Muscle layer of duodenum (tissue), 2 donors: ENCODE data around the gene GPRIN2.

Experiments used
- H3K27ac ChIP-seq: one replicate; pipeline ENCODE4 v1.7.0; 2013; ENCODE audit warnings: mild to moderate bottlenecking, low read length
- H3K27me3 ChIP-seq: one replicate; pipeline ENCODE4 v1.7.0; 2013; ENCODE audit warnings: low read depth, mild to moderate bottlenecking, control low read depth, low read length
- H3K36me3 ChIP-seq, 2 donors: one replicate each; pipeline ENCODE4 v1.7.0; 2013; ENCODE audit warnings: low read length in 2 of 2, control low read depth in 1 of 2, mild to moderate bottlenecking in 1 of 2; ENCODE audit not compliant: insufficient read depth in 2 of 2, control insufficient read depth in 1 of 2
- H3K4me1 ChIP-seq, 2 donors: one replicate each; pipeline ENCODE4 v1.7.0; 2013; ENCODE audit warnings: low read length in 2 of 2, mild to moderate bottlenecking in 2 of 2, control low read depth in 1 of 2, moderate library complexity in 1 of 2; ENCODE audit not compliant: insufficient read depth in 2 of 2, control insufficient read depth in 1 of 2
- H3K4me3 ChIP-seq, 2 donors: one replicate each; pipeline ENCODE4 v1.7.0; 2013; ENCODE audit warnings: low read length in 2 of 2, low read depth in 1 of 2, mild to moderate bottlenecking in 1 of 2
- H3K9me3 ChIP-seq, 2 donors: one replicate each; pipeline ENCODE4 v1.7.0; 2013; ENCODE audit warnings: low read length in 2 of 2, control low read depth in 1 of 2, mild to moderate bottlenecking in 1 of 2; ENCODE audit not compliant: control insufficient read depth in 1 of 2
- donor health status: healthy.

Gene GPRIN2

GRCh38 chr10:46546591-46547540 lies 9.6 kb downstream of the GPRIN2 start:
- Histone ChIP-seq H3K36me3 (no peaks in the 10 kb centered on the region), H3K27ac (no peak overlapping the region), H3K27me3 (no peaks in the 10 kb centered on the region), H3K9me3 (no peaks in the 10 kb centered on the region), H3K4me3 (no peak overlapping the region), H3K4me1 (no peaks in the 10 kb centered on the region)

- Histone ChIP-seq H3K4me3 (no peak overlapping the region), H3K27ac (no peak overlapping the region), H3K27me3 (no peaks in the 10 kb centered on the region), H3K36me3 (no peaks in the 10 kb centered on the region), H3K4me1 (peaks cover 0 to under 1% of the 10 kb centered on the region in 2 donors), H3K9me3 (no peaks in the 10 kb centered on the region)
These were observed 10.4 kb downstream of the GPRIN2 start for GRCh38 chr10:46545861-46546590.

GRCh38 chr10:46544989-46545791 lies 11.3 kb downstream of the GPRIN2 start:
- no peak overlapping the region for H3K4me3 ChIP-seq
- H3K36me3 ChIP-seq = no peaks in the 10 kb centered on the region
- H3K4me1 ChIP-seq = peaks cover 4% of the 10 kb centered on the region in 2 donors
- no peaks in the 10 kb centered on the region for H3K9me3 ChIP-seq
- H3K27ac ChIP-seq = no peak overlapping the region
- H3K27me3 ChIP-seq = peaks cover 7% of the 10 kb centered on the region

GRCh38 chr10:46543466-46544377 lies 12.7 kb downstream of the GPRIN2 start:
- Histone ChIP-seq H3K27ac (no peak overlapping the region), H3K27me3 (peaks cover 8% of the 10 kb centered on the region), H3K36me3 (no peaks in the 10 kb centered on the region), H3K4me3 (no peak overlapping the region), H3K4me1 (peaks cover 7 to 8% of the 10 kb centered on the region in 2 donors), H3K9me3 (no peaks in the 10 kb centered on the region)

GRCh38 chr10:46542567-46543465 lies 13.6 kb downstream of the GPRIN2 start:
- H3K4me1 ChIP-seq = peaks cover 8 to 9% of the 10 kb centered on the region in 2 donors
- no peak overlapping the region for H3K4me3 ChIP-seq
- no peaks in the 10 kb centered on the region for H3K9me3 ChIP-seq
- H3K27ac ChIP-seq = no peak overlapping the region
- no peaks in the 10 kb centered on the region for H3K36me3 ChIP-seq
- peaks cover 8% of the 10 kb centered on the region for H3K27me3 ChIP-seq

- Histone ChIP-seq H3K27ac (no peak overlapping the region), H3K4me3 (no peak overlapping the region), H3K36me3 (no peaks in the 10 kb centered on the region), H3K27me3 (peaks cover 8% of the 10 kb centered on the region), H3K9me3 (no peaks in the 10 kb centered on the region), H3K4me1 (peaks cover 8 to 9% of the 10 kb centered on the region in 2 donors)
These were observed 14.5 kb downstream of the GPRIN2 start for GRCh38 chr10:46541735-46542566.

- Histone ChIP-seq H3K27ac (no peak overlapping the region), H3K4me1 (peaks cover 8 to 9% of the 10 kb centered on the region in 2 donors), H3K9me3 (no peaks in the 10 kb centered on the region), H3K27me3 (peaks cover 8% of the 10 kb centered on the region), H3K4me3 (no peak overlapping the region), H3K36me3 (no peaks in the 10 kb centered on the region)
These were observed 15.3 kb downstream of the GPRIN2 start for GRCh38 chr10:46541017-46541661.

GRCh38 chr10:46540412-46541016 lies 15.9 kb downstream of the GPRIN2 start:
- peak overlapping the region in 1 of 2 donors; percentile 14 for H3K4me3 ChIP-seq
- H3K36me3 ChIP-seq = no peaks in the 10 kb centered on the region
- peaks cover 8 to 9% of the 10 kb centered on the region in 2 donors for H3K4me1 ChIP-seq
- H3K9me3 ChIP-seq = no peaks in the 10 kb centered on the region
- H3K27ac ChIP-seq = peak overlapping the region; percentile 68
- peaks cover 8% of the 10 kb centered on the region for H3K27me3 ChIP-seq
